Upper lobe of left lung (tissue), 6 donors: ENCODE measurements around the gene CDSN. TPM values are rescaled to one million over a fixed set of nuclear protein-coding genes. Genes with fewer than 3 reads are reported as not detected.
A peak's percentile ranks its signal among the peaks of the same experiment; 100 is the strongest.

Experiments used
- ATAC-seq, 2 donors: fragments of 200-7000 bp; cut with Tn5 transposase; one replicate each; pipeline ENCODE4 v1.9.1; 2022; ENCODE audit warnings: mild to moderate bottlenecking in 2 of 2, moderate library complexity in 2 of 2; ENCODE audit not compliant: low FRiP score in 2 of 2
- DNase-seq, 2 donors: peaks; one replicate each; pipeline ENCODE4 v3.0.0-alpha.2; 2019 to 2020
- H3K27ac ChIP-seq, 4 donors: fragments of 200-600 bp; sonication (generic); one replicate each; pipeline ENCODE4 v1.5.1; 2016 to 2019
- H3K27me3 ChIP-seq, 4 donors: fragments of 200-600 bp; sonication (generic); one replicate each; pipeline ENCODE4 v1.5.1; 2017 to 2019
- H3K36me3 ChIP-seq, 4 donors: fragments of 200-600 bp; sonication (generic); one replicate each; pipeline ENCODE4 v1.5.1; 2016 to 2019
- H3K4me1 ChIP-seq, 4 donors: fragments of 200-600 bp; sonication (generic); one replicate each; pipeline ENCODE4 v1.5.1; 2018 to 2019
- H3K4me3 ChIP-seq, 4 donors: fragments of 200-600 bp; sonication (generic); one replicate each; pipeline ENCODE4 v1.5.1; 2017 to 2019; ENCODE audit warnings: mild to moderate bottlenecking in 2 of 4, moderate library complexity in 1 of 4
- H3K9me3 ChIP-seq, 4 donors: fragments of 200-600 bp; sonication (generic); one replicate each; pipeline ENCODE4 v1.5.1; 2018 to 2019
- CTCF ChIP-seq, 6 experiments: fragments of 450-650 bp in 4 of 6; fragments of 200-600 bp in 2 of 6; sonication (generic) in 2 of 6; IDR thresholded peaks; one replicate each; pipeline ENCODE4 v1.5.1; 2016 to 2019; ENCODE audit warnings: antibody characterized with exemption in 6 of 6
- EP300 ChIP-seq, 4 donors: sonication (generic); formaldehyde crosslinking; IDR thresholded peaks; one replicate each; pipeline ENCODE4 v1.5.1; 2017; ENCODE audit warnings: antibody characterized with exemption in 4 of 4, control low read depth in 2 of 4
- POLR2A ChIP-seq, 4 donors: fragments of 450-650 bp; IDR thresholded peaks; one replicate each; pipeline ENCODE4 v1.5.1; 2016 to 2017; ENCODE audit warnings: antibody characterized with exemption in 4 of 4, mild to moderate bottlenecking in 2 of 4
- POLR2AphosphoS5 ChIP-seq, 2 donors: sonication (generic); formaldehyde crosslinking; IDR thresholded peaks; one replicate each; pipeline ENCODE4 v1.5.1; 2017; ENCODE audit warnings: antibody characterized with exemption in 2 of 2
- WGBS, 2 donors: methylation state at CpG; one replicate each; pipeline ENCODE4 v1.1.5; 2017 to 2018; 5-methylcytosine and 5-hydroxymethylcytosine counted together
- total RNA-seq, 6 donors: library from RNA; depleted of rRNA in 4 of 6; stranded (reverse); fragments of >200 nt in 4 of 6; gene quantifications; one replicate each; pipeline versions ENCODE4 v1.1.0 to v1.2.1, GENCODE V29; 2016 to 2021
- donor health status: DM: no; HTN: no; CAD: no; lungs with moderate emphysema.
- donor health status: DM: no; HTN: yes; CAD: no; lungs with severe emphysema.

Gene CDSN
- total RNA-seq, 6 donors from 2014 or later, result not detected

DNA sequence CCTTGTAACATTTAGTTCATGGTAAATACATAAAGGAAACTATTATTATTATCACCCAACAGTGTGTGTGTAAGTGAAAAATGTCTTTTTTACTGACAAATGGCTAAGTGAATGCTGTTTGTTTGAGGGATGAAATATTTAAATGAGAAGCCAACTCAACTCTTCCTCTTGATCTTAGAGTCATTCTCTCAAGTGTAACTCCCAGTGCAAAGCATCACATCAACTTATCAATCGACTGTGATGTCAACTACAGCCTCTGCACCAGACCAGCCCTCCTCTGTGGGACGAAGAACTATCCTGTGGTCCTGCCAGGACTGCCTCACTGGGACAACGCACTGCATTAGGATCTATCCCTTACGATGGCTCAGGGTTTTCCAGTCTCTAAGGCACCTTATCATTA, 13.2 kb downstream of the CDSN start:
- 66 to 82% methylated on average over 4 of the region's 4 CpGs for WGBS, 2 donors
- Histone ChIP-seq H3K27ac (no peak overlapping the region), H3K4me3 (no peak overlapping the region), H3K9me3 (no peaks in the 10 kb centered on the region), H3K27me3 (no peaks in the 10 kb centered on the region), H3K4me1 (peaks cover 0 to 3% (median 0%) of the 10 kb centered on the region in 4 donors), H3K36me3 (no peaks in the 10 kb centered on the region)
- TF ChIP-seq POLR2AphosphoS5 (IDR thresholded peaks at IDR 0.05) (no peak), POLR2A (IDR thresholded peaks at IDR 0.05) (no peak), CTCF (IDR thresholded peaks at IDR 0.05) (no peak), EP300 (IDR thresholded peaks at IDR 0.05) (no peak)
- DNase-seq (no peak), ATAC-seq (no peak)

- ATAC-seq (peak in 1 of 2 donors; percentile 71), DNase-seq (no peak)
- TF ChIP-seq EP300 (IDR thresholded peaks at IDR 0.05) (no peak), POLR2A (IDR thresholded peaks at IDR 0.05) (no peak), CTCF (IDR thresholded peaks at IDR 0.05) (no peak), POLR2AphosphoS5 (IDR thresholded peaks at IDR 0.05) (no peak)
- Histone ChIP-seq H3K4me3 (no peak overlapping the region), H3K9me3 (no peaks in the 10 kb centered on the region), H3K27ac (no peak overlapping the region), H3K27me3 (no peaks in the 10 kb centered on the region), H3K36me3 (no peaks in the 10 kb centered on the region), H3K4me1 (peaks cover 0 to 3% (median 0%) of the 10 kb centered on the region in 4 donors)
- WGBS, 2 donors, result 85 to 98% methylated on average over 2 of the region's 2 CpGs
Observed at GRCh38 chr6:31103136-31103535, 17.1 kb downstream of the CDSN start.

DNA sequence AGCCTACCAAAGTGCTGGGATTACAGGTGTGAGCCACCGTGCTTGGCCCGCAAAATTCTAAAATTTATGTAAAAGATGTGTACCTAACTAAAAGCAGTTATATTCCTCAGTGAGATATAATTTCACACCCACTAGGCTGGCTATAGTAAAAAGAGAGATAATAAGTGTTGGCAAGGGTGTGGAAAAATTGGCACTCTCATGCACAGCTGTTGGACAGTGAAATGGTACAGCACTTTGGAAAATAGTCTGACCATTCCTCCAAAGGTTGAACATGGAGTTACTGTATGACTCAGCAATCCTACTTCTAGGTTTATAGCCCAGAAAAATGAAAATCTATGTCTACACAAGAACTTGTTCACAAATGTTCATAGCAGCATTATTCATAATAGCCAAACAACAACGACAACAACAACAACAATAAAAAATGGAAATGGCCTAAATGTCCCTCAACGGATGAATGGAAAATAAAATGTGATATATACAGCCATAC, 21.8 kb downstream of the CDSN start:
- WGBS, 2 donors, result 95 to 97% methylated on average over 4 of the region's 4 CpGs
- no peak for TF ChIP-seq POLR2A (IDR thresholded peaks at IDR 0.05)
- TF ChIP-seq EP300 (IDR thresholded peaks at IDR 0.05), result no peak
- TF ChIP-seq POLR2AphosphoS5 (IDR thresholded peaks at IDR 0.05), result no peak
- no peak for TF ChIP-seq CTCF (IDR thresholded peaks at IDR 0.05)
- H3K9me3 ChIP-seq, result no peaks in the 10 kb centered on the region
- H3K27ac ChIP-seq, result no peak overlapping the region
- no peaks in the 10 kb centered on the region for H3K27me3 ChIP-seq
- ATAC-seq, result no peak
- peaks cover 18 to 37% (median 28%) of the 10 kb centered on the region in 4 donors for H3K4me1 ChIP-seq
- H3K4me3 ChIP-seq, result no peak overlapping the region
- no peak for DNase-seq
- no peaks in the 10 kb centered on the region for H3K36me3 ChIP-seq

GRCh38 chr6:31096656-31097055, 23.6 kb downstream of the CDSN start:
- ATAC-seq (no peak), DNase-seq (no peak)
- WGBS, 2 donors, result 80 to 88% methylated on average over 5 of the region's 5 CpGs
- H3K9me3 ChIP-seq, result no peaks in the 10 kb centered on the region
- no peaks in the 10 kb centered on the region for H3K27me3 ChIP-seq
- TF ChIP-seq CTCF (IDR thresholded peaks at IDR 0.05), result no peak
- no peak for TF ChIP-seq POLR2AphosphoS5 (IDR thresholded peaks at IDR 0.05)
- no peak for TF ChIP-seq POLR2A (IDR thresholded peaks at IDR 0.05)
- no peak for TF ChIP-seq EP300 (IDR thresholded peaks at IDR 0.05)
- no peaks in the 10 kb centered on the region for H3K36me3 ChIP-seq
- no peak overlapping the region for H3K4me3 ChIP-seq
- peaks cover 21 to 39% (median 29%) of the 10 kb centered on the region in 4 donors for H3K4me1 ChIP-seq
- H3K27ac ChIP-seq, result no peak overlapping the region

DNA sequence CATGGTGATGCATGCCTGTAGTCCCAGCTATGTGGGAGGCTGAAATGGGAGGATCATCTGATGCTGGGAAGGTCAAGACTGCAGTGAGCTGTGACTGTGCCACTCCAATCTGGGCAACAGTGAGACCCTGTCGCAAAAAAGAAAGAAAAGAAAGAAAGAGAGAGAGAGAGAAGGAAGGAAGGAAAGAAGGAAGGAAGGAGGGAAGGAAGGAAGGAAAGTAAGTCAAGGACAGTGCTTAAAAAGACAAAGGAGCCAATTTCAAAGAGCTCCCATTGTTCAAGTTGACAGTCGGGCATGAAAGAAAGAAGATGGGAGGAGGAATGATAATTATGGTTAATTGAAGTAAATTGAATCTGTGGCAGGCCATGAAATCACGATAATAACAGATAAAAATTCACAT, 24.0 kb downstream of the CDSN start:
- 66 to 79% methylated on average over 3 of the region's 3 CpGs for WGBS, 2 donors
- no peak for ATAC-seq
- H3K4me1 ChIP-seq, result peaks cover 21 to 39% (median 29%) of the 10 kb centered on the region in 4 donors

More for the DNA sequence above, 24.0 kb downstream of the CDSN start:
- Histone ChIP-seq H3K27ac (no peak overlapping the region), H3K27me3 (no peaks in the 10 kb centered on the region), H3K9me3 (no peaks in the 10 kb centered on the region), H3K4me3 (no peak overlapping the region), H3K36me3 (no peaks in the 10 kb centered on the region)
- TF ChIP-seq POLR2AphosphoS5 (IDR thresholded peaks at IDR 0.05), result no peak
- TF ChIP-seq EP300 (IDR thresholded peaks at IDR 0.05), result no peak
- no peak for TF ChIP-seq POLR2A (IDR thresholded peaks at IDR 0.05)
- TF ChIP-seq CTCF (IDR thresholded peaks at IDR 0.05), result no peak
- no peak for DNase-seq
